ENCODE measurements around the gene ZNF574.
"Not testable (repeated sequence)": the region's sequence is repeated elsewhere in the genome, so short reads cannot be mapped to it uniquely, and the experiment has no call there.

DNA sequence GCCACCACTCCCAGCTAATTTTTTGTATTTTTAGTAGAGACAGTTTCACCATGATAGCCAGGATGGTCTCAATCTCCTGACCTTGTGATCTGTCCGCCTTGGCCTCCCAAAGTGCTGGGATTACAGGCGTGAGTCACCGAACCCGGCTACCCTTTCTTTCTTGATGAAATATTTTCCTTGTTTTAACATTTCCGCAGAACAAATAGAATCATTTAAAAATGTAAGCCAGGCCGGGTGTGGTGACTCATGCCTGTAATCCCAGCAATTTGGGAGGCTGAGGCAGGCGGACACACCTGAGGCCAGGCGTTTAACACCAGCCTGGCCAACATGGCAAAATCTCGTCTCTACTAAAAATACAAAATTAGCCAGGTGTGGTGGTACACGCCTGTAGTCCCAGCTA, 24.3 kb downstream of the ZNF574 start:
- not testable (repeated sequence) for TF ChIP-seq CTCF (IDR thresholded peaks at IDR 0.05; ENCODE audit: insufficient read depth, low read length); REST (IDR thresholded peaks at IDR 0.05; ENCODE audit: insufficient replicate concordance, low read depth); POLR2AphosphoS5 (IDR thresholded peaks at IDR 0.05; ENCODE audit: low read depth); GABPA (IDR thresholded peaks at IDR 0.05; ENCODE audit: low read depth)

Measured in HL-60 (cell line).